Nephron (organoid): ENCODE results near the gene SYNPR.

Source experiments
- H3K27ac Mint-ChIP-seq, 3 experiments: 2 replicates each; pipeline ENCODE4 v1.8.0; 2020; ENCODE audit warnings: mixed read lengths in 3 of 3, mild to moderate bottlenecking in 2 of 3, moderate library complexity in 1 of 3
- H3K27me3 Mint-ChIP-seq: 2 replicates; pipeline ENCODE4 v1.8.0; 2021; ENCODE audit warnings: low read depth, mild to moderate bottlenecking, moderate library complexity, mixed read lengths
- H3K36me3 Mint-ChIP-seq: 2 replicates; pipeline ENCODE4 v1.8.0; 2020; ENCODE audit warnings: low read depth, mixed read lengths
- H3K4me1 Mint-ChIP-seq: 2 replicates; pipeline ENCODE4 v1.8.0; 2020; ENCODE audit warnings: mixed read lengths
- H3K4me3 Mint-ChIP-seq, 3 experiments: 2 replicates each; pipeline ENCODE4 v1.8.0; 2020; ENCODE audit warnings: mild to moderate bottlenecking in 3 of 3, mixed read lengths in 3 of 3, moderate library complexity in 2 of 3
- H3K9me3 Mint-ChIP-seq: 2 replicates; pipeline ENCODE4 v1.8.0; 2020; ENCODE audit warnings: mixed read lengths
- CTCF ChIP-seq, 3 experiments: fragments of 200-600 bp; sonication (generic); IDR thresholded peaks; one replicate each; pipeline ENCODE4 v1.5.0; 2021; ENCODE audit warnings: antibody characterized with exemption in 3 of 3; ENCODE audit not compliant: unreplicated experiment in 3 of 3

The SYNPR gene

GRCh38 chr3:63462732-63463131 lies 184.6 kb downstream of the SYNPR start:
- H3K4me1 Mint-ChIP-seq = no peaks in the 10 kb centered on the region

GRCh38 chr3:63467392-63467791 lies 189.3 kb downstream of the SYNPR start:
- no peak for TF ChIP-seq CTCF (IDR thresholded peaks at IDR 0.05; ENCODE audit: unreplicated experiment in 3 of 3)
- H3K36me3 Mint-ChIP-seq = no peaks in the 10 kb centered on the region
- H3K4me1 Mint-ChIP-seq = no peaks in the 10 kb centered on the region
- no peak overlapping the region for H3K27ac Mint-ChIP-seq
- H3K9me3 Mint-ChIP-seq = no peaks in the 10 kb centered on the region
- H3K4me3 Mint-ChIP-seq = no peak overlapping the region
- peaks cover 4% of the 10 kb centered on the region for H3K27me3 Mint-ChIP-seq

More at GRCh38 chr3:63462732-63463131, 184.6 kb downstream of the SYNPR start:
- no peak for TF ChIP-seq CTCF (IDR thresholded peaks at IDR 0.05; ENCODE audit: unreplicated experiment in 3 of 3)
- H3K36me3 Mint-ChIP-seq = no peaks in the 10 kb centered on the region
- no peak overlapping the region for H3K4me3 Mint-ChIP-seq
- no peak overlapping the region for H3K27ac Mint-ChIP-seq
- no peaks in the 10 kb centered on the region for H3K9me3 Mint-ChIP-seq
- no peaks in the 10 kb centered on the region for H3K27me3 Mint-ChIP-seq

- no peak overlapping the region for H3K4me3 Mint-ChIP-seq
- no peaks in the 10 kb centered on the region for H3K4me1 Mint-ChIP-seq
- TF ChIP-seq CTCF (IDR thresholded peaks at IDR 0.05; ENCODE audit: unreplicated experiment in 3 of 3) = no peak
- no peaks in the 10 kb centered on the region for H3K9me3 Mint-ChIP-seq
- H3K27me3 Mint-ChIP-seq = peaks cover 10% of the 10 kb centered on the region
- H3K36me3 Mint-ChIP-seq = no peaks in the 10 kb centered on the region
- no peak overlapping the region for H3K27ac Mint-ChIP-seq
These were observed 192.6 kb downstream of the SYNPR start for GRCh38 chr3:63470745-63471144.

GRCh38 chr3:63471781-63472180 lies 193.7 kb downstream of the SYNPR start:
- Mint-ChIP-seq H3K27ac (no peak overlapping the region), H3K9me3 (no peaks in the 10 kb centered on the region), H3K27me3 (peaks cover 11% of the 10 kb centered on the region), H3K4me1 (no peaks in the 10 kb centered on the region), H3K36me3 (no peaks in the 10 kb centered on the region), H3K4me3 (no peak overlapping the region)
- no peak for TF ChIP-seq CTCF (IDR thresholded peaks at IDR 0.05; ENCODE audit: unreplicated experiment in 3 of 3)

- no peak overlapping the region for H3K4me3 Mint-ChIP-seq
- H3K27me3 Mint-ChIP-seq = peaks cover 11% of the 10 kb centered on the region
- no peaks in the 10 kb centered on the region for H3K36me3 Mint-ChIP-seq
- no peak overlapping the region for H3K27ac Mint-ChIP-seq
- H3K9me3 Mint-ChIP-seq = no peaks in the 10 kb centered on the region
- TF ChIP-seq CTCF (IDR thresholded peaks at IDR 0.05; ENCODE audit: unreplicated experiment in 3 of 3) = no peak
- no peaks in the 10 kb centered on the region for H3K4me1 Mint-ChIP-seq
These were observed 195.6 kb downstream of the SYNPR start for GRCh38 chr3:63473641-63474166.

- peaks cover 11% of the 10 kb centered on the region for H3K27me3 Mint-ChIP-seq
- TF ChIP-seq CTCF (IDR thresholded peaks at IDR 0.05; ENCODE audit: unreplicated experiment in 3 of 3) = no peak
- H3K36me3 Mint-ChIP-seq = no peaks in the 10 kb centered on the region
These were observed 196.9 kb downstream of the SYNPR start for GRCh38 chr3:63474828-63475518.

More at GRCh38 chr3:63474828-63475518, 196.9 kb downstream of the SYNPR start:
- Mint-ChIP-seq H3K9me3 (no peaks in the 10 kb centered on the region), H3K4me1 (no peaks in the 10 kb centered on the region), H3K27ac (no peak overlapping the region), H3K4me3 (no peak overlapping the region)
